ENCODE data around the gene CHD6.
A peak's percentile ranks its signal among the peaks of the same experiment; 100 is the strongest.

The CHD6 gene

GRCh38 chr20:41482647-41483552, 135.3 kb downstream of the CHD6 start:
- ATAC-seq: peak; percentile 97
- TF ChIP-seq ZFP30 (CRISPR knock-in tag; IDR thresholded peaks at IDR 0.05) (no peak), ZFP3 (CRISPR knock-in tag; IDR thresholded peaks at IDR 0.05) (no peak), ISL1 (CRISPR knock-in tag; IDR thresholded peaks at IDR 0.05) (peak; percentile 97), SNAI2 (CRISPR knock-in tag; IDR thresholded peaks at IDR 0.05) (no peak), PATZ1 (CRISPR knock-in tag; IDR thresholded peaks at IDR 0.05; ENCODE audit: borderline replicate concordance) (peak; percentile 53; the same call in 1 of the 2 replicates), TCF4 (CRISPR knock-in tag; IDR thresholded peaks at IDR 0.05; ENCODE audit: borderline replicate concordance) (no peak), OSR1 (CRISPR knock-in tag; IDR thresholded peaks at IDR 0.05) (no peak), CREB5 (CRISPR knock-in tag; IDR thresholded peaks at IDR 0.05; ENCODE audit: low read depth) (peak; percentile 80), ESRRG (CRISPR knock-in tag; IDR thresholded peaks at IDR 0.05) (no peak), TOX (CRISPR knock-in tag; IDR thresholded peaks at IDR 0.05; ENCODE audit: borderline replicate concordance) (0 out of 2 replicates have a peak, but pooled peaks have one; percentile 4), ZNF8 (CRISPR knock-in tag; IDR thresholded peaks at IDR 0.05) (no peak), ZNF70 (CRISPR knock-in tag; IDR thresholded peaks at IDR 0.05) (no peak), ZNF565 (CRISPR knock-in tag; conservative IDR thresholded peaks at IDR 0.05; ENCODE audit: low read depth) (no peak)

GRCh38 chr20:41480054-41480770, 138.0 kb downstream of the CHD6 start:
- TF ChIP-seq ZC3H10 (CRISPR knock-in tag; IDR thresholded peaks at IDR 0.05): no peak
- no peak for TF ChIP-seq POU6F1 (CRISPR knock-in tag; IDR thresholded peaks at IDR 0.05; ENCODE audit: borderline replicate concordance, low read depth)
- no peak for TF ChIP-seq TOX (CRISPR knock-in tag; IDR thresholded peaks at IDR 0.05; ENCODE audit: borderline replicate concordance)
- no peak for TF ChIP-seq ESRRG (CRISPR knock-in tag; IDR thresholded peaks at IDR 0.05)
- TF ChIP-seq ISL1 (CRISPR knock-in tag; IDR thresholded peaks at IDR 0.05): no peak
- TF ChIP-seq ZNF70 (CRISPR knock-in tag; IDR thresholded peaks at IDR 0.05): no peak
- no peak for TF ChIP-seq RARB (CRISPR knock-in tag; IDR thresholded peaks at IDR 0.05)
- TF ChIP-seq TCF4 (CRISPR knock-in tag; IDR thresholded peaks at IDR 0.05; ENCODE audit: borderline replicate concordance): no peak
- no peak for TF ChIP-seq ZFP3 (CRISPR knock-in tag; IDR thresholded peaks at IDR 0.05)
- no peak for TF ChIP-seq CSDC2 (CRISPR knock-in tag; IDR thresholded peaks at IDR 0.05)
- no peak for TF ChIP-seq BACH2 (CRISPR knock-in tag; IDR thresholded peaks at IDR 0.05; ENCODE audit: borderline replicate concordance)
- TF ChIP-seq TSHZ2 (CRISPR knock-in tag; IDR thresholded peaks at IDR 0.05): no peak
- no peak for TF ChIP-seq OSR1 (CRISPR knock-in tag; IDR thresholded peaks at IDR 0.05)
- TF ChIP-seq PPARA (CRISPR knock-in tag; IDR thresholded peaks at IDR 0.05; ENCODE audit: borderline replicate concordance): no peak
- TF ChIP-seq ZFP30 (CRISPR knock-in tag; IDR thresholded peaks at IDR 0.05): no peak
- no peak for TF ChIP-seq GLIS3 (CRISPR knock-in tag; IDR thresholded peaks at IDR 0.05)
- no peak for ATAC-seq

GRCh38 chr20:41479113-41479512, 139.1 kb downstream of the CHD6 start:
- ATAC-seq: no peak
- TF ChIP-seq POU6F1 (CRISPR knock-in tag; IDR thresholded peaks at IDR 0.05; ENCODE audit: borderline replicate concordance, low read depth): no peak
- TF ChIP-seq TCF4 (CRISPR knock-in tag; IDR thresholded peaks at IDR 0.05; ENCODE audit: borderline replicate concordance): no peak
- no peak for TF ChIP-seq ZC3H10 (CRISPR knock-in tag; IDR thresholded peaks at IDR 0.05)
- TF ChIP-seq CREB5 (CRISPR knock-in tag; IDR thresholded peaks at IDR 0.05; ENCODE audit: low read depth): no peak
- TF ChIP-seq ZNF565 (CRISPR knock-in tag; conservative IDR thresholded peaks at IDR 0.05; ENCODE audit: low read depth): no peak
- TF ChIP-seq ZNF70 (CRISPR knock-in tag; IDR thresholded peaks at IDR 0.05): no peak
- TF ChIP-seq CSRNP3 (CRISPR knock-in tag; IDR thresholded peaks at IDR 0.05): no peak
- TF ChIP-seq RARB (CRISPR knock-in tag; IDR thresholded peaks at IDR 0.05): no peak
- TF ChIP-seq ZFP30 (CRISPR knock-in tag; IDR thresholded peaks at IDR 0.05): no peak
